ENCODE data around the gene SERTAD3. TPM values are rescaled to one million over a fixed set of nuclear protein-coding genes. Genes with fewer than 3 reads are reported as not detected.
"Not testable (repeated sequence)": the region's sequence is repeated elsewhere in the genome, so short reads cannot be mapped to it uniquely, and the experiment has no call there.

SERTAD3 gene, protein sequence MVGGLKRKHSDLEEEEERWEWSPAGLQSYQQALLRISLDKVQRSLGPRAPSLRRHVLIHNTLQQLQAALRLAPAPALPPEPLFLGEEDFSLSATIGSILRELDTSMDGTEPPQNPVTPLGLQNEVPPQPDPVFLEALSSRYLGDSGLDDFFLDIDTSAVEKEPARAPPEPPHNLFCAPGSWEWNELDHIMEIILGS
- 14.1 and 14.9 TPM in 2 replicates for total RNA-seq (2014; rRNA removed; shearing (Covaris generic); ENCODE audit: low replicate concordance)

DNA sequence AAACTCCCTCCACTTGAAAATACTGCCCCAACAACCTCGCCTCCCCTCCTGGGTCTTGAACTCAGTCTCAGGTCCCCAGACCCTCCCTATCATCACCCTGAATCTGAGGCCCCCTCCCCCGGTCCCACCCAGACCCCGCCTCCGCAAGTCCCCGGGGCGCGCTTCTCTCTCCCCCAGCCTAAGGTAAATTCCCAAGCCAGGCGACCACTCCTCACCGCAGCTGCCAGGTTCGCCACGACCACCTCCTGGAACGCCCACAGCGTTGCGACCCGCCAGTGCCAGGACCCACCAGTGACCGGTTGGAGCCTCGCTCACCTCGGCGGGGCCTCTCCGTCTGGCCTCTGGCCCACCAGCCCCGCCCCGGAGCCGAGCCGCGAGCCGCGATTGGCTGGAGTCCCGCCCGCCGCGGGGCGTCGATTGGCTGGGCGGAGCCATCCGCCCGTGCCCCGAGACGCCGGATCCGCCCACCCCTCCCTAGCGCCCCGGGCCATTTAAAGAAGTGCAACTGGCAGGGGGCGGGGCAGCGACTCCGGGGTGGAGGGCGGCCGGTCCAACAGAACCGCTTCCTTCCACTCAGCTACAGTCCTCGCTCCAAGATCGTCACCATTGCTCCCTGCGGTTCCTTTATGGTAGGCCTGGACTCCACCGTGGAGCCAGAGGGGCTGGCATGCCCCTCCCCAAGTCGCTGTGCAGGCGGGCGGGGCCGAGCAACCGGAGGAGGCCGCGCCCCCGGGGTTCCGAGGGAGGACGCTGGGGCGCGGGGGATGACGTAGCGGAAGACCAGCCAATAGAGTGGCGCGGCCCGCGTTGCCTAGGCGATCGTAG lies at the start of gene SERTAD3:
Gene SERTAD3, minus strand, starts transcription at position 336 of the 825 bp plus-strand sequence. CDS start 2,255 bp downstream, outside the sequence.
- Histone ChIP-seq H3K36me3 (ENCODE audit: insufficient read depth, low read length) (peaks cover 11% of the 10 kb centered on the region), H3K79me2 (ENCODE audit: low read length) (peaks cover 22% of the 10 kb centered on the region), H3K27me3 (ENCODE audit: low read length) (no peaks in the 10 kb centered on the region), H3K4me2 (ENCODE audit: low read depth, low read length, poor library complexity, severe bottlenecking) (peak within 1 kb of the TSS; percentile 95), H3K4me1 (ENCODE audit: low read length) (peaks cover 13% of the 10 kb centered on the region), H3K27ac (ENCODE audit: low read length) (peak within 1 kb of the TSS; percentile 95), H3K9me3 (ENCODE audit: low read length) (no peaks in the 10 kb centered on the region), H4K20me1 (ENCODE audit: insufficient read depth, low read depth, low read length) (peaks cover 10% of the 10 kb centered on the region; the same call in 1 of the 2 replicates), H3K9me2 (replicated peaks; ENCODE audit: insufficient read depth, low read length) (no peaks in the 10 kb centered on the region), H3K4me3 (ENCODE audit: low read length) (peak within 1 kb of the TSS; percentile 93), H3K9ac (ENCODE audit: low read length) (peak within 1 kb of the TSS; percentile 96), H2AFZ (ENCODE audit: low read length) (peak within 1 kb of the TSS; percentile 96; the same call in 1 of the 2 replicates)
- peak; percentile 98 for DNase-seq

DNA sequence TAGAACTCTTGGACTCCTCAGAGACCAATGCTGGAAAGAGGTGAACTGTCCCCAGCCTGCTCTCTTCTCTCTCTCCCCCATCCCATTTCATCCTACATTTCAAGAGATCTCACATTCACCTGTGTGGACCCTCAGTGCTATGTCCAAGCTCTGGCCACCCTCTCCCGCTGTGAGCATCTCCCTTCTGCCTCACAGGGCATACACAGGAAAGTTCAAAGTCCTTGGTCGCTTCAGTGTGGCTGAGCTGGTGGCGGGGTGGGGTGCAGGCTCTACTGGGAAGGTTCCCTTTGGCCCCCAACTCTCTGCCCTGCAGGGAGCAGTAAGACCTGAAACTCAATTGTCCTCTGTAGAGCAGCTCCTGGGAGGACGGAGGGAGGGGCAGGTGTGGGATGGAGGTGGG lies 49.6 kb upstream of the SERTAD3 start:
- Histone ChIP-seq H3K9me3 (ENCODE audit: low read length) (no peaks in the 10 kb centered on the region), H3K9me2 (replicated peaks; ENCODE audit: insufficient read depth, low read length) (no peaks in the 10 kb centered on the region), H2AFZ (ENCODE audit: low read length) (no peak overlapping the region)

DNA sequence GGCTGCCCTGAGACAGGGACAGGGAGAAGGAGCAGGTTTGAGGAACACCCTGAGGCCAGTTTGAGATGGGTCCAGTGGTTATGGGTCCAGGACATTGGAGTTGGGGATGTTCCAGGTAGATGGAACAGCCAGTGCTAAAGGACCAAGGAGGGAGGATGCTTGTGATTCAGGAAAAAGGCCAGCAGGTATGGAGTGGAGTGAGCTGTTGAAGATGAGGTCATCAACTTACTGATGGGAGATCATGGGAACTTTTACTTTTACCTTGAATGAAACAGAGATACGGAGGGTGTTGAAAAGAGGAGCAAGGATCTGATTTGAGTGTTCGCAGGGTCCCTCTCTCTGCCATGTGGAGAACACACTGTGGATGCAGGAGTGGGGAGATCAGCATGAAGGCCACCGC lies 48.1 kb upstream of the SERTAD3 start:
- Histone ChIP-seq H3K9me2 (replicated peaks; ENCODE audit: insufficient read depth, low read length) (no peaks in the 10 kb centered on the region), H3K9me3 (ENCODE audit: low read length) (no peaks in the 10 kb centered on the region), H2AFZ (ENCODE audit: low read length) (no peak overlapping the region), H3K36me3 (ENCODE audit: insufficient read depth, low read length) (no peaks in the 10 kb centered on the region), H3K4me1 (ENCODE audit: low read length) (no peaks in the 10 kb centered on the region), H4K20me1 (ENCODE audit: insufficient read depth, low read depth, low read length) (no peaks in the 10 kb centered on the region), H3K27ac (ENCODE audit: low read length) (no peak overlapping the region), H3K4me3 (ENCODE audit: low read length) (no peak overlapping the region), H3K9ac (ENCODE audit: low read length) (no peak overlapping the region), H3K79me2 (ENCODE audit: low read length) (no peaks in the 10 kb centered on the region), H3K4me2 (ENCODE audit: low read depth, low read length, poor library complexity, severe bottlenecking) (no peak overlapping the region), H3K27me3 (ENCODE audit: low read length) (no peaks in the 10 kb centered on the region)
- DNase-seq = no peak

More for the DNA sequence above, 49.6 kb upstream of the SERTAD3 start:
- Histone ChIP-seq H3K36me3 (ENCODE audit: insufficient read depth, low read length) (no peaks in the 10 kb centered on the region), H3K9ac (ENCODE audit: low read length) (no peak overlapping the region), H3K4me1 (ENCODE audit: low read length) (no peaks in the 10 kb centered on the region), H3K79me2 (ENCODE audit: low read length) (no peaks in the 10 kb centered on the region), H3K27me3 (ENCODE audit: low read length) (no peaks in the 10 kb centered on the region), H3K27ac (ENCODE audit: low read length) (no peak overlapping the region), H4K20me1 (ENCODE audit: insufficient read depth, low read depth, low read length) (no peaks in the 10 kb centered on the region), H3K4me3 (ENCODE audit: low read length) (no peak overlapping the region), H3K4me2 (ENCODE audit: low read depth, low read length, poor library complexity, severe bottlenecking) (no peak overlapping the region)
- DNase-seq = no peak

DNA sequence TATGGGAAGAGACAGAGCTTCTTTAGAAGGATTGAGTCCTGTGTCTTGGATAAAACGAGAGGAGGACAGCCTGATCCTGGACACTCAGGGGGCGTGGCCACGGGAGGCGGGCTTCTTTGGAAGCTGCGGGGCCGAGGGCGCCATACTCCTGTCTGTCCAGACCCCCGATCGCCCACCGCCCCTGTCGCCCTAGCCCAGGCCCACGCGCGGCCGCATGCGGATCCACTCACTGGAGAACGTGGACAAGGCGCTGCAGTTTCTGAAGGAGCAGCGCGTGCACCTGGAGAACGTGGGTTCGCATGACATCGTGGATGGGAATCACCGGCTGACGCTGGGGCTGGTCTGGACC lies 45.7 kb upstream of the SERTAD3 start:
- Histone ChIP-seq H3K4me1 (ENCODE audit: low read length) (no peaks in the 10 kb centered on the region), H3K9me3 (ENCODE audit: low read length) (no peaks in the 10 kb centered on the region), H3K9me2 (replicated peaks; ENCODE audit: insufficient read depth, low read length) (no peaks in the 10 kb centered on the region), H3K27me3 (ENCODE audit: low read length) (no peaks in the 10 kb centered on the region), H3K27ac (ENCODE audit: low read length) (no peak overlapping the region), H3K4me3 (ENCODE audit: low read length) (no peak overlapping the region), H3K9ac (ENCODE audit: low read length) (no peak overlapping the region), H3K4me2 (ENCODE audit: low read depth, low read length, poor library complexity, severe bottlenecking) (no peak overlapping the region), H4K20me1 (ENCODE audit: insufficient read depth, low read depth, low read length) (no peaks in the 10 kb centered on the region), H2AFZ (ENCODE audit: low read length) (no peak overlapping the region), H3K79me2 (ENCODE audit: low read length) (no peaks in the 10 kb centered on the region), H3K36me3 (ENCODE audit: insufficient read depth, low read length) (no peaks in the 10 kb centered on the region)
- DNase-seq = no peak

DNA sequence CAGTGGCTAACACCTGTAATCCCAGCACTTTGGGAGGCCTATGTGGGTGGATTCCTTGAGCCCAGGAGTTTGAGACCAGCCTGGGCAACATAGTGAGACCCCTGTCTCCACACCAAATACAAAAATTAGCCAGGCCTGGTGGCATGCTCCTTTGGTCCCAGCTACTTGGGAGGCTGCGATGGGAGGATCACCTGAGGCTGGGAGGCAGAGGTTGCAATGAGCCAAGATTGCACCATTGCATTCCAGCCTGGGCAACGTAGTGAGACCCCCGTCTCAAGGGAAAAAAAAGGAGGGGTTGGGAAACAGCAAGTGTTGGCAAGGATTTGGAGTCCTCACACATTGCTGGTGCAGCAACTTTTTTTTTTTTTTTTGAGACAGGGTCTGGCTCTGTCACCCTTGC lies 41.9 kb upstream of the SERTAD3 start:
- H3K36me3 ChIP-seq (ENCODE audit: insufficient read depth, low read length) = no peaks in the 10 kb centered on the region
- no peaks in the 10 kb centered on the region for H4K20me1 ChIP-seq (ENCODE audit: insufficient read depth, low read depth, low read length)
- no peak for DNase-seq
- H3K4me1 ChIP-seq (ENCODE audit: low read length) = no peaks in the 10 kb centered on the region
- H3K4me2 ChIP-seq (ENCODE audit: low read depth, low read length, poor library complexity, severe bottlenecking) = no peak overlapping the region
- H3K9me2 ChIP-seq (replicated peaks; ENCODE audit: insufficient read depth, low read length) = no peaks in the 10 kb centered on the region
- H3K27me3 ChIP-seq (ENCODE audit: low read length) = no peaks in the 10 kb centered on the region
- no peak overlapping the region for H3K27ac ChIP-seq (ENCODE audit: low read length)
- no peak overlapping the region for H3K4me3 ChIP-seq (ENCODE audit: low read length)
- no peak overlapping the region for H2AFZ ChIP-seq (ENCODE audit: low read length)
- H3K9ac ChIP-seq (ENCODE audit: low read length) = no peak overlapping the region
- no peaks in the 10 kb centered on the region for H3K79me2 ChIP-seq (ENCODE audit: low read length)
- no peaks in the 10 kb centered on the region for H3K9me3 ChIP-seq (ENCODE audit: low read length)

DNA sequence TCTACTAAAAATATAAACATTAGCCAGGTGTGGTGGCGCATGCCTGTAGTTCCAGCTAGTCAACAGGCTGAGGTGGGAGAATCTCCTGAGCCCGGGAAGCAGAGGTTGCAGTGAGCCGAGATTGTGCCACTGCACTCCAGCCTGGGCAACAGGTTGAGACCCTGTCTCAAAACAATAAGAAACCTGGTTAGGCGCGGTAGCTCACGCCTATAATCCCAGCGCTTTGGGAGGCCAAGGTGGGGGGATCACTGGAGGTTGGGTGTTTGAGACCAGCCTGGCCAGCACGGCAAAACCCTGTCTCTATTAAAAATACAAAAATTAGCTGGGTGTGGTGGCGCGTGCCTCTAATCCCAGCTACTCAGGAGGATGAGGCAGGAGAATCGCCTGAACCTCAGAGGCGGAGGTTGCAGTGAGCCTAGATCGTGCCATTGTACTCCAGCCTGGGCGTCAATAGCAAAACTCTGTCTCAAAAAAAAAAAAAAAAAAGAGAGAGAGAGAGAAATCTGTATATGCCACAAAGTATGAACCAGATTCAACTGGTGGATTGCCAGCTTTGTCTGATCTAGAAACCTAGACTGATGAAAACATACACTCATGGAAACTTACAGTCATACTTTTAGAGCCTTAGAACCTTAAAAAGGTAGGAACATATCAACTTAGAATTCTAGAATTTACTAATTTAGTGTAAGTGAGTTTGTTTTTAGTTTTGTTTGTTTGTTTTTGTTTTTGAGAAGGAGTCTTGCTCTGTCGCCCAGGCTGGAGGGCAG lies 31.9 kb upstream of the SERTAD3 start:
- H3K27me3 ChIP-seq (ENCODE audit: low read length); H3K79me2 ChIP-seq (ENCODE audit: low read length); H2AFZ ChIP-seq (ENCODE audit: low read length); H3K9ac ChIP-seq (ENCODE audit: low read length); H3K36me3 ChIP-seq (ENCODE audit: insufficient read depth, low read length); H3K4me3 ChIP-seq (ENCODE audit: low read length); H3K27ac ChIP-seq (ENCODE audit: low read length); H3K4me1 ChIP-seq (ENCODE audit: low read length); H3K9me2 ChIP-seq (replicated peaks; ENCODE audit: insufficient read depth, low read length); H3K9me3 ChIP-seq (ENCODE audit: low read length); DNase-seq; H4K20me1 ChIP-seq (ENCODE audit: insufficient read depth, low read depth, low read length); H3K4me2 ChIP-seq (ENCODE audit: low read depth, low read length, poor library complexity, severe bottlenecking): not testable (repeated sequence)

DNA sequence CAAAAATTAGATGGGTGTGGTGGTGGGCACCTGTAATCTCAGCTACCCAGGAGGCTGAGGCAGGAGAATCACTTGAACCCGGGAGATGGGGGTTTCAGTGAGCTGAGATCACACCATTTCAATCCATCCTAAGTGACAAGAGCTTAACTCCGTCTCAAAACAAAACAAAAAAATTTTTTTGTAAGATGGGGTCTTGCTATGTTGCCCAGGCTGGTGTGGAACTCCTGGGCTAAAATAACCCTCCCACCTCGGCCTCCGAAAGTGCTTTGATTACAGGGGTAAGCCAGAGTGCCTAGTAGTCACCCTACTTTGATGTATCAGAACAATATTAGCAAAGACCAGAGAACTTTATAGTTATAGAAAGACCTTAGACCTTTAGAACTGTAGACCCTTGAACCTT lies 30.6 kb upstream of the SERTAD3 start:
- Histone ChIP-seq H3K4me3 (ENCODE audit: low read length) (no peak overlapping the region), H3K27ac (ENCODE audit: low read length) (no peak overlapping the region), H3K9me2 (replicated peaks; ENCODE audit: insufficient read depth, low read length) (no peaks in the 10 kb centered on the region)

DNA sequence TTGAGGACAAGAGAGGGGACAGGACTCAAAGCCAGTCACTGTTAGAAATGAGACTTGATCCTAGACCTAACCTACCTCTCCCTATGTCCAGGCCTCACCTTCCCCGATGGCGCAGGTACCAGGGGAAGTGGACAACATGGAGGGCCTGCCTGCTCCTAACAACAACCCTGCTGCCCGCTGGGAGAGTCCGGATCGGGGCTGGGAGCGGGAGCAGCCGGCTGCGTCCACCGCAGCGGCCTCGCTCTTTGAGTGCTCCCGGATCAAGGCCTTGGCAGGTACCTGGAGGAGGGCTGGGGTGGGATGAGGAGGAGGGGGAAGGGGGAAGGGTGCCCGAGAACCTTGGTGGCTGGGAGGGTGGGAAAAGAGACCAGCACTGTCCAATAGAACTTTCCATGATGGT lies 28.4 kb upstream of the SERTAD3 start:
- Histone ChIP-seq H3K27me3 (ENCODE audit: low read length) (no peaks in the 10 kb centered on the region), H3K4me3 (ENCODE audit: low read length) (no peak overlapping the region), H2AFZ (ENCODE audit: low read length) (no peak overlapping the region), H3K4me2 (ENCODE audit: low read depth, low read length, poor library complexity, severe bottlenecking) (no peak overlapping the region), H3K9me3 (ENCODE audit: low read length) (no peaks in the 10 kb centered on the region), H3K4me1 (ENCODE audit: low read length) (no peaks in the 10 kb centered on the region), H3K36me3 (ENCODE audit: insufficient read depth, low read length) (no peaks in the 10 kb centered on the region), H4K20me1 (ENCODE audit: insufficient read depth, low read depth, low read length) (no peaks in the 10 kb centered on the region), H3K9me2 (replicated peaks; ENCODE audit: insufficient read depth, low read length) (no peaks in the 10 kb centered on the region), H3K27ac (ENCODE audit: low read length) (no peak overlapping the region), H3K9ac (ENCODE audit: low read length) (no peak overlapping the region), H3K79me2 (ENCODE audit: low read length) (no peaks in the 10 kb centered on the region)
- DNase-seq = no peak

More for the DNA sequence above, 30.6 kb upstream of the SERTAD3 start:
- Histone ChIP-seq H3K4me1 (ENCODE audit: low read length) (no peaks in the 10 kb centered on the region), H4K20me1 (ENCODE audit: insufficient read depth, low read depth, low read length) (no peaks in the 10 kb centered on the region), H3K36me3 (ENCODE audit: insufficient read depth, low read length) (no peaks in the 10 kb centered on the region), H2AFZ (ENCODE audit: low read length) (no peak overlapping the region), H3K9ac (ENCODE audit: low read length) (no peak overlapping the region), H3K9me3 (ENCODE audit: low read length) (no peaks in the 10 kb centered on the region), H3K4me2 (ENCODE audit: low read depth, low read length, poor library complexity, severe bottlenecking) (no peak overlapping the region), H3K79me2 (ENCODE audit: low read length) (no peaks in the 10 kb centered on the region), H3K27me3 (ENCODE audit: low read length) (no peaks in the 10 kb centered on the region)
- DNase-seq = no peak
